ENCODE measurements around the gene LRRFIP1. TPM values are rescaled to one million over a fixed set of nuclear protein-coding genes. Genes with fewer than 3 reads are reported as not detected.
A peak's percentile ranks its signal among the peaks of the same experiment; 100 is the strongest.

The LRRFIP1 gene
- total RNA-seq, 2 experiments from 2014 or later, result 187 to 196 TPM

- H3K4me1 Mint-ChIP-seq, result peaks cover 38% of the 10 kb centered on the region
- H3K4me3 Mint-ChIP-seq, result no peak overlapping the region
- no peak for DNase-seq
Observed at GRCh38 chr2:237732790-237733381, 105.5 kb downstream of the LRRFIP1 start.

GRCh38 chr2:237733677-237734300, 106.4 kb downstream of the LRRFIP1 start:
- no peaks in the 10 kb centered on the region for H3K9me3 Mint-ChIP-seq
- CTCF ChIA-PET, result interaction anchor here (0.6 to 2.6 kb wide), 4 partner anchors 11 to 109 kb away, joined by 3 to 9 read pairs (median 4); no protein-coding TSS in a partner anchor

More at GRCh38 chr2:237732790-237733381, 105.5 kb downstream of the LRRFIP1 start:
- ChIA-PET CTCF (interaction anchor here (1.0 to 3.6 kb wide), 3 partner anchors 12 to 60 kb away, joined by 3 to 18 read pairs (median 9); no protein-coding TSS in a partner anchor), POLR2A (no interaction called here)
- Mint-ChIP-seq H3K27ac (no peak overlapping the region), H3K36me3 (ENCODE audit: low read depth) (peaks cover 19% of the 10 kb centered on the region), H3K27me3 (no peaks in the 10 kb centered on the region), H3K9me3 (no peaks in the 10 kb centered on the region)

GRCh38 chr2:237734905-237735623, 107.7 kb downstream of the LRRFIP1 start:
- POLR2A ChIA-PET, result no interaction called here
- peaks cover 30% of the 10 kb centered on the region for H3K4me1 Mint-ChIP-seq
- no peak overlapping the region for H3K4me3 Mint-ChIP-seq
- H3K9me3 Mint-ChIP-seq, result no peaks in the 10 kb centered on the region
- H3K27me3 Mint-ChIP-seq, result no peaks in the 10 kb centered on the region
- DNase-seq, result no peak
- H3K27ac Mint-ChIP-seq, result no peak overlapping the region
- CTCF ChIA-PET, result interaction anchor here (0.5 to 2.6 kb wide), 2 partner anchors 10 to 222 kb away, joined by 3 to 9 read pairs; no protein-coding TSS in a partner anchor
- peaks cover 19% of the 10 kb centered on the region for H3K36me3 Mint-ChIP-seq (ENCODE audit: low read depth)

More at GRCh38 chr2:237733677-237734300, 106.4 kb downstream of the LRRFIP1 start:
- no peak overlapping the region for H3K27ac Mint-ChIP-seq
- POLR2A ChIA-PET, result no interaction called here
- H3K36me3 Mint-ChIP-seq (ENCODE audit: low read depth), result peaks cover 20% of the 10 kb centered on the region
- no peak overlapping the region for H3K4me3 Mint-ChIP-seq
- H3K4me1 Mint-ChIP-seq, result peaks cover 35% of the 10 kb centered on the region
- DNase-seq, result no peak
- H3K27me3 Mint-ChIP-seq, result no peaks in the 10 kb centered on the region

- ChIA-PET CTCF (no interaction called here), POLR2A (no interaction called here)
- peaks cover 19% of the 10 kb centered on the region for H3K36me3 Mint-ChIP-seq (ENCODE audit: low read depth)
- DNase-seq, result no peak
- no peak overlapping the region for H3K4me3 Mint-ChIP-seq
- H3K27me3 Mint-ChIP-seq, result no peaks in the 10 kb centered on the region
- no peaks in the 10 kb centered on the region for H3K9me3 Mint-ChIP-seq
- H3K27ac Mint-ChIP-seq, result no peak overlapping the region
- H3K4me1 Mint-ChIP-seq, result peaks cover 24% of the 10 kb centered on the region
Observed at GRCh38 chr2:237735798-237736197, 108.4 kb downstream of the LRRFIP1 start.

- CTCF ChIA-PET, result interaction anchor here (1.5 kb wide), 1 partner anchor 9 kb away, joined by 6 read pairs; no protein-coding TSS in a partner anchor
- Mint-ChIP-seq H3K27me3 (no peaks in the 10 kb centered on the region), H3K9me3 (no peaks in the 10 kb centered on the region), H3K27ac (no peak overlapping the region), H3K4me3 (no peak overlapping the region), H3K4me1 (peaks cover 15% of the 10 kb centered on the region), H3K36me3 (ENCODE audit: low read depth) (peaks cover 19% of the 10 kb centered on the region)
- no peak for DNase-seq
- POLR2A ChIA-PET, result no interaction called here
Observed at GRCh38 chr2:237736783-237737182, 109.4 kb downstream of the LRRFIP1 start.

GRCh38 chr2:237737196-237737865, 109.9 kb downstream of the LRRFIP1 start:
- no peaks in the 10 kb centered on the region for H3K9me3 Mint-ChIP-seq
- peaks cover 13% of the 10 kb centered on the region for H3K4me1 Mint-ChIP-seq

GRCh38 chr2:237738255-237738654, 110.9 kb downstream of the LRRFIP1 start:
- Mint-ChIP-seq H3K27ac (no peak overlapping the region), H3K36me3 (ENCODE audit: low read depth) (peaks cover 19% of the 10 kb centered on the region)
- POLR2A ChIA-PET, result no interaction called here

More at GRCh38 chr2:237737196-237737865, 109.9 kb downstream of the LRRFIP1 start:
- POLR2A ChIA-PET, result no interaction called here
- H3K27ac Mint-ChIP-seq, result no peak overlapping the region
- DNase-seq, result no peak
- H3K36me3 Mint-ChIP-seq (ENCODE audit: low read depth), result peaks cover 19% of the 10 kb centered on the region
- H3K4me3 Mint-ChIP-seq, result no peak overlapping the region
- CTCF ChIA-PET, result interaction anchor here (1.5 kb wide), 1 partner anchor 9 kb away, joined by 6 read pairs; no protein-coding TSS in a partner anchor
- no peaks in the 10 kb centered on the region for H3K27me3 Mint-ChIP-seq

GRCh38 chr2:237739101-237739500, 111.7 kb downstream of the LRRFIP1 start:
- peaks cover 18% of the 10 kb centered on the region for H3K4me1 Mint-ChIP-seq
- no peak for DNase-seq
- no peaks in the 10 kb centered on the region for H3K9me3 Mint-ChIP-seq
- CTCF ChIA-PET, result interaction anchor here (1.4 to 2.0 kb wide), 2 partner anchors 11 to 65 kb away, joined by 5 to 6 read pairs; no protein-coding TSS in a partner anchor
- H3K27me3 Mint-ChIP-seq, result no peaks in the 10 kb centered on the region
- H3K4me3 Mint-ChIP-seq, result no peak overlapping the region
- H3K36me3 Mint-ChIP-seq (ENCODE audit: low read depth), result peaks cover 19% of the 10 kb centered on the region
- POLR2A ChIA-PET, result no interaction called here
- no peak overlapping the region for H3K27ac Mint-ChIP-seq

More at GRCh38 chr2:237738255-237738654, 110.9 kb downstream of the LRRFIP1 start:
- DNase-seq, result no peak
- H3K4me3 Mint-ChIP-seq, result no peak overlapping the region
- H3K9me3 Mint-ChIP-seq, result no peaks in the 10 kb centered on the region
- H3K4me1 Mint-ChIP-seq, result peaks cover 14% of the 10 kb centered on the region
- no peaks in the 10 kb centered on the region for H3K27me3 Mint-ChIP-seq
- CTCF ChIA-PET, result no interaction called here

GRCh38 chr2:237742191-237742590, 114.8 kb downstream of the LRRFIP1 start:
- Mint-ChIP-seq H3K36me3 (ENCODE audit: low read depth) (peaks cover 15% of the 10 kb centered on the region), H3K27ac (peak overlapping the region; percentile 51), H3K9me3 (no peaks in the 10 kb centered on the region), H3K27me3 (no peaks in the 10 kb centered on the region), H3K4me1 (peaks cover 24% of the 10 kb centered on the region), H3K4me3 (no peak overlapping the region)
- ChIA-PET CTCF (interaction anchor here (1.0 to 4.5 kb wide), 3 partner anchors 69 to 230 kb away, joined by 3 to 53 read pairs (median 4); no protein-coding TSS in a partner anchor), POLR2A (no interaction called here)
- DNase-seq, result no peak

- Mint-ChIP-seq H3K27me3 (no peaks in the 10 kb centered on the region), H3K27ac (peak overlapping the region; percentile 51), H3K36me3 (ENCODE audit: low read depth) (peaks cover 15% of the 10 kb centered on the region), H3K9me3 (no peaks in the 10 kb centered on the region), H3K4me1 (peaks cover 24% of the 10 kb centered on the region), H3K4me3 (no peak overlapping the region)
- no peak for DNase-seq
- ChIA-PET CTCF (interaction anchor here (0.7 to 4.5 kb wide), 6 partner anchors 44 to 230 kb away, joined by 3 to 53 read pairs (median 4); no protein-coding TSS in a partner anchor), POLR2A (no interaction called here)
Observed at GRCh38 chr2:237742614-237743013, 115.2 kb downstream of the LRRFIP1 start.

GRCh38 chr2:237743024-237743423, 115.6 kb downstream of the LRRFIP1 start:
- H3K9me3 Mint-ChIP-seq, result no peaks in the 10 kb centered on the region
- peaks cover 21% of the 10 kb centered on the region for H3K4me1 Mint-ChIP-seq
- CTCF ChIA-PET, result interaction anchor here (0.7 to 4.5 kb wide), 6 partner anchors 44 to 230 kb away, joined by 3 to 53 read pairs (median 4); no protein-coding TSS in a partner anchor
- no peak for DNase-seq
- H3K4me3 Mint-ChIP-seq, result no peak overlapping the region
- H3K27me3 Mint-ChIP-seq, result no peaks in the 10 kb centered on the region
- POLR2A ChIA-PET, result no interaction called here
- H3K36me3 Mint-ChIP-seq (ENCODE audit: low read depth), result peaks cover 15% of the 10 kb centered on the region
- H3K27ac Mint-ChIP-seq, result peak overlapping the region; percentile 51

- H3K4me3 Mint-ChIP-seq, result no peak overlapping the region
- CTCF ChIA-PET, result interaction anchor here (0.6 to 4.5 kb wide), 8 partner anchors 13 to 161 kb away, joined by 3 to 53 read pairs (median 4); no protein-coding TSS in a partner anchor
- peak overlapping the region; percentile 38 for H3K27ac Mint-ChIP-seq
- H3K9me3 Mint-ChIP-seq, result no peaks in the 10 kb centered on the region
- POLR2A ChIA-PET, result no interaction called here
- DNase-seq, result no peak
- no peaks in the 10 kb centered on the region for H3K27me3 Mint-ChIP-seq
- peaks cover 17% of the 10 kb centered on the region for H3K36me3 Mint-ChIP-seq (ENCODE audit: low read depth)
- H3K4me1 Mint-ChIP-seq, result peaks cover 21% of the 10 kb centered on the region
Observed at GRCh38 chr2:237743561-237744269, 116.3 kb downstream of the LRRFIP1 start.

All from activated CD4-positive, alpha-beta T cell treated with anti-CD3 and anti-CD28 coated beads, Interleukin-2, amount 10 ng/mL, durations not matched to agents 7 days and 5 days (primary cell).